OCI-LY7 (cell line): Measurements from ENCODE around the gene OSBPL1A.

Source experiments
- CTCF ChIP-seq: fragments of 200-600 bp; sonication (generic); conservative IDR thresholded peaks from 2 replicates; pipeline ENCODE4 v1.5.1; 2014; ENCODE audit warnings: mild to moderate bottlenecking, antibody characterized with exemption, low read length, moderate library complexity, mixed read lengths
- EZH2phosphoT487 ChIP-seq: fragments of 200-600 bp; sonication (generic); IDR thresholded peaks from 2 replicates; pipeline ENCODE4 v1.6.1; 2018; ENCODE audit warnings: low read depth, borderline replicate concordance, mild to moderate bottlenecking, mixed run types, antibody characterized with exemption, low read length, moderate library complexity, mixed read lengths

- TF ChIP-seq CTCF (peak; percentile 96), EZH2phosphoT487 (no peak)
Measured at GRCh38 chr18:24118750-24119577, 278.7 kb downstream of the OSBPL1A start.
